Fibroblast of skin of abdomen (primary cell): ENCODE results near the gene BAIAP2L2.
"Not testable (repeated sequence)": the region's sequence is repeated elsewhere in the genome, so short reads cannot be mapped to it uniquely, and the experiment has no call there.

Experiments
- DNase-seq: peaks from one replicate; pipeline ENCODE4 v3.0.0-alpha.2; 2013

BAIAP2L2 gene

GRCh38 chr22:38080474-38080849 is 30.0 kb downstream of the BAIAP2L2 start:
- DNase-seq = no peak

- DNase-seq = no peak
Measured at GRCh38 chr22:38079804-38080203, 30.7 kb downstream of the BAIAP2L2 start.

GRCh38 chr22:38079208-38079607 is 31.3 kb downstream of the BAIAP2L2 start:
- not testable (repeated sequence) for DNase-seq

GRCh38 chr22:38078046-38078840 is 32.2 kb downstream of the BAIAP2L2 start:
- DNase-seq = no peak

GRCh38 chr22:38077595-38077994 is 32.9 kb downstream of the BAIAP2L2 start:
- no peak for DNase-seq

GRCh38 chr22:38077096-38077495 is 33.4 kb downstream of the BAIAP2L2 start:
- no peak for DNase-seq

GRCh38 chr22:38075961-38076360 is 34.5 kb downstream of the BAIAP2L2 start:
- DNase-seq = no peak

GRCh38 chr22:38075105-38075825 is 35.2 kb downstream of the BAIAP2L2 start:
- no peak for DNase-seq

- DNase-seq = peak; percentile 42
Measured at GRCh38 chr22:38074181-38075104, 36.0 kb downstream of the BAIAP2L2 start.

- no peak for DNase-seq
Measured at GRCh38 chr22:38073150-38074130, 37.0 kb downstream of the BAIAP2L2 start.

GRCh38 chr22:38072322-38073149 is 37.9 kb downstream of the BAIAP2L2 start:
- DNase-seq = no peak

- no peak for DNase-seq
Measured at GRCh38 chr22:38071421-38072321, 38.8 kb downstream of the BAIAP2L2 start.

GRCh38 chr22:38070250-38070921 is 40.1 kb downstream of the BAIAP2L2 start:
- no peak for DNase-seq

- DNase-seq = peak; percentile 21
Measured at GRCh38 chr22:38069372-38070249, 40.9 kb downstream of the BAIAP2L2 start.

GRCh38 chr22:38068641-38069371 is 41.7 kb downstream of the BAIAP2L2 start:
- DNase-seq = no peak

- DNase-seq = no peak
Measured at GRCh38 chr22:38067761-38068360, 42.6 kb downstream of the BAIAP2L2 start.

GRCh38 chr22:38067028-38067415 is 43.5 kb downstream of the BAIAP2L2 start:
- no peak for DNase-seq
